H1 (cell line): ENCODE measurements around the gene ATP11A. TPM values are rescaled to one million over a fixed set of nuclear protein-coding genes. Genes with fewer than 3 reads are reported as not detected.

Experiments used
- ASH2L ChIP-seq: fragments of 200-600, 300-600 bp; sonication (generic); IDR thresholded peaks from one replicate; pipeline ENCODE4 v1.7.1; 2017; ENCODE audit warnings: low read length
- EP300 ChIP-seq, 2 experiments: IDR thresholded peaks; 1 replicate in 1 of 2; 2 replicates in 1 of 2; pipeline ENCODE4 v1.6.1; 2011 to 2012; ENCODE audit warnings: low read depth in 2 of 2, low read length in 2 of 2, mild to moderate bottlenecking in 2 of 2, borderline replicate concordance in 1 of 2, inconsistent platforms in 1 of 2, moderate library complexity in 1 of 2
- HDAC2 ChIP-seq, 2 experiments: fragments of 300-600 bp in 1 of 2; sonication (generic) in 1 of 2; IDR thresholded peaks; 2 replicates each; pipeline ENCODE4 v1.6.1; 2011 to 2012; ENCODE audit warnings: low read depth in 2 of 2, low read length in 2 of 2, mild to moderate bottlenecking in 2 of 2, moderate library complexity in 2 of 2, borderline replicate concordance in 1 of 2, inconsistent platforms in 1 of 2
- polyA plus RNA-seq, 7 experiments: library from polyadenylated mRNA; depleted of rRNA in 3 of 7; stranded (reverse) in 5 of 7; unstranded in 2 of 7; fragments of >200 nt in 5 of 7; fragments of 200-250 nt in 2 of 7; gene quantifications; 1 replicate in 5 of 7; 2 replicates in 1 of 7; 4 replicates in 1 of 7; pipeline versions ENCODE4 v1.2.1 to v1.2.3, GENCODE V29; 2011 to 2013; ENCODE audit warnings: missing spikeins in 2 of 7, mixed read lengths in 2 of 7
- total RNA-seq: library from RNA; stranded (reverse); fragmentation: NEBNext Ultra II Directional; extraction: Animal tissue kit (Norgen Biotek cat#: 25700); gene quantifications from 2 replicates; pipeline ENCODE4 v1.2.1, GENCODE V29; 2021
- TF ChIP-seq, protein P1 (sequence below): IDR thresholded peaks from 2 replicates; pipeline ENCODE4 v1.6.1; 2012; ENCODE audit warnings: inconsistent platforms
- TF ChIP-seq, protein P2 (sequence below): IDR thresholded peaks from 2 replicates; pipeline ENCODE4 v1.6.1; 2011; ENCODE audit warnings: low read depth, mild to moderate bottlenecking, low read length; ENCODE audit not compliant: insufficient read depth

Gene ATP11A
- total and polyA plus RNA-seq, 2 of the 8 experiments (the other 6 are each of a cell fraction or from before 2014, with no cell fraction given), result 28.8 to 72.9 TPM

DNA sequence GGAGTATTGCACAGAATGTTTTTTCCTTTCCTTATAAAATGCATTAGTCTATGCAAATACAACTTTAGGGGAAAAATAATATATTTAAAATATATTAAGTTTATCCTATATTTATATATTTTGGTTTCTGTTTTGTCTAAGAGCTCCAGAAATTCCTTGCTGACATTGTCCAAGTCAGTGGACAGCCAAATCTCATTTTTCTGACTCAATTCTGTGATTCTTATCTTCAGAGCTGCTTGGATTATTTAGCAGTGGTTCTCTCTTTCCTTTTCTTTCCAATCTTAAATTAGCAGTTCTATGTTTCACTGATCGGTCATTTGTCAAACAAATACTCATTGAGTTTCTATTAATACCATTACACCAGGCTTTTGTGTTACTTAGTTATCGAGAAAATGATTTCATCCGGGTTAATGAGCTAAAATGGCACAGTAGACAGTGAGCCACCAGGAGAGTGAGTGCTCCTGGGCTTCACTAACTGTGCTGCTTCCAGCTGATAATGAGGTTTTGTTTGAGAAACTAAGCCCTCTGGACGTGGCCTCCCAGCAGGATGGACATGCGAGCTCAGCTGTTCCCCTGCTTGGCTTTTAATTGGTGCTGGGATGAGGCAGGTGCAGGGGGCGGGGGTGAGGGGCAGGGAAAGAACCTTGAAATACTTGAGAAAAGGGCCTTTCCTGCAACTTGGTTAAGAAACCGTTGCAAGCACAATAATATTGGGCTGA, 44.0 kb downstream of the ATP11A start (continued):
- TF ChIP-seq HDAC2 (IDR thresholded peaks at IDR 0.05; ENCODE audit: borderline replicate concordance in 1 of 2, low read depth in 2 of 2, low read length in 2 of 2) (peak in 1 of 2 experiments; percentile 28; a peak in 1 of 4 replicates), EP300 (IDR thresholded peaks at IDR 0.05; ENCODE audit: borderline replicate concordance in 1 of 2, low read depth in 2 of 2, low read length in 2 of 2) (peak in 1 of 2 experiments; percentile 78; a peak in 1 of 3 replicates), ASH2L (no peak)
- TF ChIP-seq, protein P1, sequence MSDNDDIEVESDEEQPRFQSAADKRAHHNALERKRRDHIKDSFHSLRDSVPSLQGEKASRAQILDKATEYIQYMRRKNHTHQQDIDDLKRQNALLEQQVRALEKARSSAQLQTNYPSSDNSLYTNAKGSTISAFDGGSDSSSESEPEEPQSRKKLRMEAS, result peak; percentile 69
- TF ChIP-seq, protein P2, sequence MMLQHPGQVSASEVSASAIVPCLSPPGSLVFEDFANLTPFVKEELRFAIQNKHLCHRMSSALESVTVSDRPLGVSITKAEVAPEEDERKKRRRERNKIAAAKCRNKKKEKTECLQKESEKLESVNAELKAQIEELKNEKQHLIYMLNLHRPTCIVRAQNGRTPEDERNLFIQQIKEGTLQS, result no peak
- TF ChIP-seq, all 59 proteins: peak for 10
